K562 (cell line): ENCODE data around the gene NRXN3. TPM values are rescaled to one million over a fixed set of nuclear protein-coding genes. Genes with fewer than 3 reads are reported as not detected.

Source experiments
- ATAC-seq: fragments of 200-7000 bp; cut with Tn5 transposase; 3 replicates; pipeline ENCODE4 v1.9.1; 2020; ENCODE audit warnings: moderate library complexity
- BruUV-seq: library from RNA; stranded (reverse); fragments of 400-500 nt; replicated peaks from 2 replicates; lab custom pipeline; 2021; lab: Mats Ljungman, UMichigan
- CTCF ChIA-PET: fragments of 300-600 bp; formaldehyde crosslinking; extraction: SDS; loops from one replicate; lab custom pipeline; 2021; ENCODE audit warnings: low intra/inter-chr PET ratio; lab: Yijun Ruan, JAX
- POLR2A ChIA-PET: fragments of 300-600, 350-650 bp; sonication (Branson Sonifier 250); formaldehyde crosslinking; extraction: SDS; loops from one replicate; lab custom pipeline; 2021; ENCODE audit warnings: antibody characterized with exemption, inconsistent platforms; lab: Yijun Ruan, JAX
- DNase-seq, 4 experiments: peaks; one replicate each; pipeline versions ENCODE4 v3.0.0 to v3.0.0-alpha.2; 2011 to 2018; ENCODE audit warnings: low spot score in 3 of 4, mixed read lengths in 3 of 4; ENCODE audit errors: extremely low read depth in 1 of 4
- FAIRE-seq: peaks from 2 replicates; lab custom pipeline; 2011; peaks lifted over from hg19 to GRCh38; lab: Jason Lieb, UNC
- H2AFZ ChIP-seq: 2 replicates; pipeline ENCODE4 v1.6.0; 2011; ENCODE audit warnings: low read depth, low read length, control low read depth, inconsistent platforms
- H3K27ac ChIP-seq: fragments of 200-600 bp; 3 replicates; pipeline ENCODE4 v1.8.0; 2011; ENCODE audit warnings: low read depth, mild to moderate bottlenecking, control low read depth, inconsistent platforms, low read length, moderate library complexity, mixed read lengths; ENCODE audit errors: extremely low read depth
- H3K27me3 ChIP-seq, 2 experiments: fragments of 300-600 bp in 1 of 2; 2 replicates in 1 of 2; 3 replicates in 1 of 2; pipeline versions ENCODE4 v1.6.0 to v1.8.0; 2011; ENCODE audit warnings: inconsistent platforms in 2 of 2, low read length in 2 of 2, mild to moderate bottlenecking in 1 of 2, mixed read lengths in 1 of 2, moderate library complexity in 1 of 2; ENCODE audit not compliant: control insufficient read depth in 2 of 2, insufficient read depth in 2 of 2
- H3K36me3 ChIP-seq: fragments of 300-600 bp; 3 replicates; pipeline ENCODE4 v1.8.0; 2011; ENCODE audit warnings: mild to moderate bottlenecking, low read length, inconsistent platforms; ENCODE audit not compliant: control insufficient read depth, insufficient read depth
- H3K4me1 ChIP-seq, 2 experiments: fragments of 200-600 bp in 1 of 2; replicated peaks in 1 of 2; 2 replicates in 1 of 2; 3 replicates in 1 of 2; pipeline versions ENCODE4 v1.5.1 to v1.8.0; 2011; ENCODE audit warnings: inconsistent platforms in 2 of 2, low read length in 2 of 2, mild to moderate bottlenecking in 1 of 2, mixed read lengths in 1 of 2, moderate library complexity in 1 of 2; ENCODE audit not compliant: control insufficient read depth in 2 of 2, insufficient read depth in 2 of 2
- H3K4me2 ChIP-seq: 2 replicates; pipeline ENCODE4 v1.6.1; 2011; ENCODE audit warnings: low read length, control low read depth, inconsistent platforms, mixed read lengths; ENCODE audit not compliant: insufficient read depth
- H3K4me3 ChIP-seq: fragments of 200-600 bp; sonication (generic), shearing (Covaris generic); 2 replicates; pipeline ENCODE4 v1.5.1; 2016; ENCODE audit warnings: control low read depth, inconsistent platforms
- H3K79me2 ChIP-seq: fragments of 200-600 bp; 3 replicates; pipeline ENCODE4 v1.8.0; 2011; ENCODE audit warnings: low read length, inconsistent platforms; ENCODE audit not compliant: control insufficient read depth, insufficient read depth
- H3K9ac ChIP-seq, 2 experiments: 2 replicates each; pipeline versions ENCODE4 v1.6.0 to v1.6.1; 2011; ENCODE audit warnings: low read depth in 2 of 2, low read length in 2 of 2, control low read depth in 1 of 2, inconsistent platforms in 1 of 2, mild to moderate bottlenecking in 1 of 2, mixed read lengths in 1 of 2; ENCODE audit not compliant: insufficient read depth in 1 of 2
- H3K9me1 ChIP-seq: one replicate; pipeline ENCODE4 v1.6.0; 2011; ENCODE audit warnings: inconsistent platforms, mild to moderate bottlenecking, low read length, moderate library complexity; ENCODE audit not compliant: control insufficient read depth, insufficient read depth
- H3K9me3 ChIP-seq: replicated peaks from 2 replicates; pipeline ENCODE4 v1.5.1; 2011; ENCODE audit warnings: low read depth, low read length, inconsistent platforms; ENCODE audit not compliant: control insufficient read depth, insufficient read depth
- H4K20me1 ChIP-seq: replicated peaks from 2 replicates; pipeline ENCODE4 v1.6.1; 2011; ENCODE audit warnings: low read length, inconsistent platforms, mixed read lengths; ENCODE audit not compliant: control insufficient read depth, insufficient read depth
- ADNP ChIP-seq: fragments of 200-800 bp; sonication (Bioruptor generic); IDR thresholded peaks from 2 replicates; pipeline ENCODE4 v1.6.1; 2016; ENCODE audit warnings: missing genetic modification characterization, missing compliant biosample characterization
- ATF6 ChIP-seq: sonication (generic); formaldehyde crosslinking; IDR thresholded peaks from 2 replicates; pipeline ENCODE4 v1.4.0; 2020; ENCODE audit warnings: mild to moderate bottlenecking, missing genetic modification reagents
- ATF7 ChIP-seq: fragments of 450-650 bp; IDR thresholded peaks from 2 replicates; pipeline ENCODE4 v1.7.1; 2014; ENCODE audit warnings: mild to moderate bottlenecking, moderate library complexity
- EGR1 ChIP-seq: fragments of 450-650 bp; conservative IDR thresholded peaks from 2 replicates; pipeline ENCODE4 v1.6.1; 2017; ENCODE audit warnings: mild to moderate bottlenecking
- KAT7 ChIP-seq: sonication (generic); formaldehyde crosslinking; IDR thresholded peaks from 2 replicates; pipeline ENCODE4 v1.8.0; 2022; ENCODE audit warnings: missing genetic modification reagents, mild to moderate bottlenecking, borderline replicate concordance
- KLF6 ChIP-seq: fragments of 250-450 bp; sonication (Bioruptor Pico); IDR thresholded peaks from 2 replicates; pipeline ENCODE4 v1.4.0; 2020; ENCODE audit warnings: mild to moderate bottlenecking, moderate library complexity, borderline replicate concordance
- L3MBTL2 ChIP-seq: fragments of 450-650 bp; IDR thresholded peaks from 2 replicates; pipeline ENCODE4 v1.6.1; 2016; ENCODE audit warnings: mild to moderate bottlenecking, moderate library complexity
- MXI1 ChIP-seq: IDR thresholded peaks from 2 replicates; pipeline ENCODE4 v1.6.1; 2011; ENCODE audit warnings: low read depth, mild to moderate bottlenecking, improper control_type of control experiment, low read length
- NFRKB ChIP-seq: fragments of 450-650 bp; IDR thresholded peaks from 2 replicates; pipeline ENCODE4 v1.6.1; 2016; ENCODE audit warnings: low read depth
- TGIF2 ChIP-seq: sonication (generic); formaldehyde crosslinking; IDR thresholded peaks from 2 replicates; pipeline ENCODE4 v1.8.1; 2022; ENCODE audit warnings: mild to moderate bottlenecking, missing genetic modification reagents, moderate library complexity
- ZC3H8 ChIP-seq: fragments of 450-650 bp; IDR thresholded peaks from 2 replicates; pipeline ENCODE4 v1.6.1; 2017
- ZNF511 ChIP-seq: sonication (generic); formaldehyde crosslinking; IDR thresholded peaks from 2 replicates; pipeline ENCODE4 v1.8.0; 2022; ENCODE audit warnings: mild to moderate bottlenecking, missing genetic modification reagents
- WGBS: fragments of 100-300 bp; shearing (Covaris generic); methylation state at CpG from one replicate; pipeline ENCODE4 v1.1.6; 2016; ENCODE audit warnings: low coverage, mixed read lengths; ENCODE audit not compliant: insufficient coverage; ENCODE audit errors: missing lambda C conversion rate; 5-methylcytosine and 5-hydroxymethylcytosine counted together
- in situ Hi-C: fragments of 300-500 bp; cut with MboI; formaldehyde crosslinking; loops from 4 replicates; pipeline ENCODE4 v1.15.0; 2018; ENCODE audit warnings: inconsistent platforms, mixed read lengths
- intact Hi-C: fragments of 100-400 bp; cut with micrococcal nuclease; formaldehyde crosslinking; loops from 2 replicates; pipeline ENCODE4 v1.14.2; 2022
- polyA plus RNA-seq, 8 experiments: library from polyadenylated mRNA; depleted of rRNA in 4 of 8; stranded (reverse) in 5 of 8; unstranded in 3 of 8; fragments of >200 nt; fragmentation: Nextera tagmentation in 2 of 8; fragmentation: Illumina TruSeq in 1 of 8; extraction: Ambion mirVana in 2 of 8; extraction: Trizol in 1 of 8; gene quantifications; 2 replicates each; pipeline versions ENCODE4 v1.2.1 to v1.2.3, GENCODE V29; 2011 to 2014; ENCODE audit warnings: inconsistent platforms in 1 of 8, missing spikeins in 1 of 8
- total RNA-seq, 7 experiments: library from RNA; depleted of rRNA in 6 of 7; stranded (reverse); fragments of >200 nt in 6 of 7; fragmentation: Illumina TruSeq in 2 of 7; extraction: Trizol in 2 of 7; gene quantifications; 2 replicates each; pipeline versions ENCODE4 v1.2.1 to v1.2.3, GENCODE V29; 2011 to 2021; ENCODE audit warnings: low replicate concordance in 1 of 7
- TF ChIP-seq, protein P1 (sequence below): fragments of 200-800 bp; sonication (Bioruptor generic); IDR thresholded peaks from 2 replicates; pipeline ENCODE4 v1.6.1; 2016; ENCODE audit warnings: missing genetic modification characterization, missing compliant biosample characterization

NRXN3 gene
- total and polyA plus RNA-seq, 9 of the 15 experiments (the other 6 are each of a cell fraction or from before 2014, with no cell fraction given), result 0.09 TPM; not detected in 8

DNA sequence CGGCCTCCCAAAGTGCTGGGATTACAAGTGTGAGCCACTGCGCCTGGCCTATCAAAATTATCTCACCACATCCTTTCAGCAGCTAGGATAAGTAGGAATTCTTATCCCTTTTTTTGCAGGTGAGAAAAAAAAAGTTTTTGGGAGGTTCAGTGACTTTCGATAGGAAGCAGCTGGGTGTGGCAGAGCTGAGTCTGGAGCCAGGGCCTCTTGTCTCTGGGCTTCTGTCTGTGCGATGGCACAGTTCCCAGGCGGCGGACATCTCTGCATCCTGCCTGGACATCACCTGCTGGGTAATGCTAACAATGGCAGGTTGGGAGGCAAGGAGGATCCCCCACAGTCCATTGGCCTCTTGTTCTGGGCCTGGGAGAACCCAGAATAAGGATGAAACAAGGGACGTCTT, 12.5 kb downstream of the NRXN3 start (continued):
- TF ChIP-seq, protein P1, sequence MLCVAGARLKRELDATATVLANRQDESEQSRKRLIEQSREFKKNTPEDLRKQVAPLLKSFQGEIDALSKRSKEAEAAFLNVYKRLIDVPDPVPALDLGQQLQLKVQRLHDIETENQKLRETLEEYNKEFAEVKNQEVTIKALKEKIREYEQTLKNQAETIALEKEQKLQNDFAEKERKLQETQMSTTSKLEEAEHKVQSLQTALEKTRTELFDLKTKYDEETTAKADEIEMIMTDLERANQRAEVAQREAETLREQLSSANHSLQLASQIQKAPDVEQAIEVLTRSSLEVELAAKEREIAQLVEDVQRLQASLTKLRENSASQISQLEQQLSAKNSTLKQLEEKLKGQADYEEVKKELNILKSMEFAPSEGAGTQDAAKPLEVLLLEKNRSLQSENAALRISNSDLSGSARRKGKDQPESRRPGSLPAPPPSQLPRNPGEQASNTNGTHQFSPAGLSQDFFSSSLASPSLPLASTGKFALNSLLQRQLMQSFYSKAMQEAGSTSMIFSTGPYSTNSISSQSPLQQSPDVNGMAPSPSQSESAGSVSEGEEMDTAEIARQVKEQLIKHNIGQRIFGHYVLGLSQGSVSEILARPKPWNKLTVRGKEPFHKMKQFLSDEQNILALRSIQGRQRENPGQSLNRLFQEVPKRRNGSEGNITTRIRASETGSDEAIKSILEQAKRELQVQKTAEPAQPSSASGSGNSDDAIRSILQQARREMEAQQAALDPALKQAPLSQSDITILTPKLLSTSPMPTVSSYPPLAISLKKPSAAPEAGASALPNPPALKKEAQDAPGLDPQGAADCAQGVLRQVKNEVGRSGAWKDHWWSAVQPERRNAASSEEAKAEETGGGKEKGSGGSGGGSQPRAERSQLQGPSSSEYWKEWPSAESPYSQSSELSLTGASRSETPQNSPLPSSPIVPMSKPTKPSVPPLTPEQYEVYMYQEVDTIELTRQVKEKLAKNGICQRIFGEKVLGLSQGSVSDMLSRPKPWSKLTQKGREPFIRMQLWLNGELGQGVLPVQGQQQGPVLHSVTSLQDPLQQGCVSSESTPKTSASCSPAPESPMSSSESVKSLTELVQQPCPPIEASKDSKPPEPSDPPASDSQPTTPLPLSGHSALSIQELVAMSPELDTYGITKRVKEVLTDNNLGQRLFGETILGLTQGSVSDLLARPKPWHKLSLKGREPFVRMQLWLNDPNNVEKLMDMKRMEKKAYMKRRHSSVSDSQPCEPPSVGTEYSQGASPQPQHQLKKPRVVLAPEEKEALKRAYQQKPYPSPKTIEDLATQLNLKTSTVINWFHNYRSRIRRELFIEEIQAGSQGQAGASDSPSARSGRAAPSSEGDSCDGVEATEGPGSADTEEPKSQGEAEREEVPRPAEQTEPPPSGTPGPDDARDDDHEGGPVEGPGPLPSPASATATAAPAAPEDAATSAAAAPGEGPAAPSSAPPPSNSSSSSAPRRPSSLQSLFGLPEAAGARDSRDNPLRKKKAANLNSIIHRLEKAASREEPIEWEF (CRISPR knock-in tag), result no peak
- no peak for TF ChIP-seq KLF6 (CRISPR knock-in tag)

GRCh38 chr14:78184157-78184556, 14.0 kb downstream of the NRXN3 start:
- CTCF ChIA-PET, result no interaction called here
- Histone ChIP-seq H2AFZ (no peak overlapping the region), H3K9ac (no peak overlapping the region), H3K4me1 (no peaks in the 10 kb centered on the region), H3K9me3 (no peaks in the 10 kb centered on the region), H3K9me1 (no peaks in the 10 kb centered on the region), H3K4me2 (no peak overlapping the region), H4K20me1 (no peaks in the 10 kb centered on the region), H3K79me2 (no peaks in the 10 kb centered on the region), H3K36me3 (no peaks in the 10 kb centered on the region), H3K27me3 (no peaks in the 10 kb centered on the region; a peak in 1 of 5 replicates), H3K4me3 (no peak overlapping the region), H3K27ac (no peak overlapping the region)
- WGBS, result 0% methylated on average over 5 of the region's 5 CpGs
- in situ Hi-C loops, result no loop called here
- no TSS peak for BruUV-seq
- ATAC-seq, result no peak
- FAIRE-seq, result no peak
- no peak for DNase-seq
- POLR2A ChIA-PET, result interaction anchor here (0.5 to 0.7 kb wide), 2 partner anchors 48 to 233 kb away, joined by 3 to 4 read pairs; no protein-coding TSS in a partner anchor
- intact Hi-C loops, result no loop called here
- TF ChIP-seq NFRKB (no peak), EGR1 (no peak), ATF6 (CRISPR knock-in tag) (no peak), ATF7 (no peak), ZNF511 (CRISPR knock-in tag) (no peak), ZC3H8 (no peak), TGIF2 (no peak), KAT7 (CRISPR knock-in tag) (no peak), ADNP (tag) (no peak), MXI1 (no peak), L3MBTL2 (no peak)
